ENCODE results near the gene FAHD2A.

FAHD2A gene

GRCh38 chr2:95392730-95393455 lies 9.6 kb upstream of the FAHD2A start:
- Histone ChIP-seq H3K9ac (ENCODE audit: low read depth, low read length, poor library complexity, severe bottlenecking) (no peak overlapping the region), H3K4me1 (ENCODE audit: insufficient read depth, low read length, poor library complexity, severe bottlenecking) (no peaks in the 10 kb centered on the region), H3K27me3 (ENCODE audit: insufficient read depth, low read length, poor library complexity, severe bottlenecking) (no peaks in the 10 kb centered on the region), H3K79me2 (ENCODE audit: insufficient read depth, low read length) (no peaks in the 10 kb centered on the region), H4K20me1 (ENCODE audit: insufficient read depth, low read length, poor library complexity, severe bottlenecking) (no peaks in the 10 kb centered on the region), H3K36me3 (ENCODE audit: insufficient read depth, low read length) (no peaks in the 10 kb centered on the region), H3K9me2 (replicated peaks; ENCODE audit: low read depth, low read length) (no peaks in the 10 kb centered on the region), H3K4me3 (ENCODE audit: low read length, poor library complexity, severe bottlenecking) (no peak overlapping the region), H3K9me3 (ENCODE audit: insufficient read depth, low read depth, low read length) (no peaks in the 10 kb centered on the region), H3F3A (ENCODE audit: low read depth) (no peaks in the 10 kb centered on the region), H3K4me2 (ENCODE audit: low read depth, low read length, poor library complexity, severe bottlenecking) (no peak overlapping the region), H2AFZ (ENCODE audit: low read length) (no peak overlapping the region)
- peak; percentile 54; the same call in 1 of the 2 replicates for TF ChIP-seq CTCF (conservative IDR thresholded peaks at IDR 0.05; ENCODE audit: low read length)
- TF ChIP-seq EZH2phosphoT487 (IDR thresholded peaks at IDR 0.05; ENCODE audit: borderline replicate concordance), result no peak

- H4K20me1 ChIP-seq (ENCODE audit: insufficient read depth, low read length, poor library complexity, severe bottlenecking), result no peaks in the 10 kb centered on the region
- H3K4me3 ChIP-seq (ENCODE audit: low read length, poor library complexity, severe bottlenecking), result no peak overlapping the region
- H3K9me3 ChIP-seq (ENCODE audit: insufficient read depth, low read depth, low read length), result no peaks in the 10 kb centered on the region
- H3K9ac ChIP-seq (ENCODE audit: low read depth, low read length, poor library complexity, severe bottlenecking), result no peak overlapping the region
- no peaks in the 10 kb centered on the region for H3F3A ChIP-seq (ENCODE audit: low read depth)
- no peaks in the 10 kb centered on the region for H3K4me1 ChIP-seq (ENCODE audit: insufficient read depth, low read length, poor library complexity, severe bottlenecking)
- H3K9me2 ChIP-seq (replicated peaks; ENCODE audit: low read depth, low read length), result no peaks in the 10 kb centered on the region
- no peaks in the 10 kb centered on the region for H3K79me2 ChIP-seq (ENCODE audit: insufficient read depth, low read length)
- H3K36me3 ChIP-seq (ENCODE audit: insufficient read depth, low read length), result no peaks in the 10 kb centered on the region
- TF ChIP-seq EZH2phosphoT487 (IDR thresholded peaks at IDR 0.05; ENCODE audit: borderline replicate concordance) (no peak), CTCF (conservative IDR thresholded peaks at IDR 0.05; ENCODE audit: low read length) (no peak)
- no peaks in the 10 kb centered on the region for H3K27me3 ChIP-seq (ENCODE audit: insufficient read depth, low read length, poor library complexity, severe bottlenecking)
- H3K4me2 ChIP-seq (ENCODE audit: low read depth, low read length, poor library complexity, severe bottlenecking), result no peak overlapping the region
- H2AFZ ChIP-seq (ENCODE audit: low read length), result no peak overlapping the region
Observed at GRCh38 chr2:95393901-95394300, 8.6 kb upstream of the FAHD2A start.

GRCh38 chr2:95399061-95399460 lies 3.4 kb upstream of the FAHD2A start:
- no peaks in the 10 kb centered on the region for H3K27me3 ChIP-seq (ENCODE audit: insufficient read depth, low read length, poor library complexity, severe bottlenecking)
- peaks cover 16% of the 10 kb centered on the region for H3K4me1 ChIP-seq (ENCODE audit: insufficient read depth, low read length, poor library complexity, severe bottlenecking)
- no peaks in the 10 kb centered on the region for H3K9me3 ChIP-seq (ENCODE audit: insufficient read depth, low read depth, low read length)
- H3K36me3 ChIP-seq (ENCODE audit: insufficient read depth, low read length), result no peaks in the 10 kb centered on the region
- no peaks in the 10 kb centered on the region for H3K9me2 ChIP-seq (replicated peaks; ENCODE audit: low read depth, low read length)
- H3K4me2 ChIP-seq (ENCODE audit: low read depth, low read length, poor library complexity, severe bottlenecking), result no peak overlapping the region
- H3K4me3 ChIP-seq (ENCODE audit: low read length, poor library complexity, severe bottlenecking), result no peak overlapping the region
- H3F3A ChIP-seq (ENCODE audit: low read depth), result no peaks in the 10 kb centered on the region
- peaks cover 22% of the 10 kb centered on the region for H3K79me2 ChIP-seq (ENCODE audit: insufficient read depth, low read length)
- H4K20me1 ChIP-seq (ENCODE audit: insufficient read depth, low read length, poor library complexity, severe bottlenecking), result peaks cover 9% of the 10 kb centered on the region
- TF ChIP-seq CTCF (conservative IDR thresholded peaks at IDR 0.05; ENCODE audit: low read length) (no peak), EZH2phosphoT487 (IDR thresholded peaks at IDR 0.05; ENCODE audit: borderline replicate concordance) (no peak)
- no peak overlapping the region for H2AFZ ChIP-seq (ENCODE audit: low read length)
- H3K9ac ChIP-seq (ENCODE audit: low read depth, low read length, poor library complexity, severe bottlenecking), result no peak overlapping the region

Measured in Loucy (cell line).